GM18909 (cell line): ENCODE measurements around the gene ENG.
A peak's percentile ranks its signal among the peaks of the same experiment; 100 is the strongest.

Experiments
- ATAC-seq: cut with Tn5 transposase; IDR thresholded peaks from one replicate; pipeline ENCODE4 v1.9.1; 2021; ENCODE audit warnings: mild to moderate bottlenecking; ENCODE audit not compliant: unreplicated experiment, poor library complexity

The ENG gene

DNA sequence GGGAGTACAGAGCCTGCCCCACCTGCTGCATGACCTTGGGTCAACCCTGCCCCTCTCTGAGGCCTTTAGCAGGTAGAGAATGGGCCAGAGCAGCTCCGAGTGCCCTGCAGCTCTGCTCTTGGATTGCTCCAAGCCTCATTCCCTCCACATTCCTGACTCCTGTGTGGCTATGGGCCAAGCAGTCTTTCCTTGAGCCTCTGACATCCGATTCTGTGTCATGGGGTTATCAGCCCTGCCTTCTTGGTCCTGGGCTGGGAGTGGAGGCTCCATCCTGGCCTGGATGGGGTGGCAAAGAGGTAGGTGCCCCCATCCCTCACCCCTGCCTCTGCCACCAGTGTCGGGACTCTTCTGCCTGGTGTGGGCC is 38.1 kb downstream of the ENG start:
- ATAC-seq = no peak

DNA sequence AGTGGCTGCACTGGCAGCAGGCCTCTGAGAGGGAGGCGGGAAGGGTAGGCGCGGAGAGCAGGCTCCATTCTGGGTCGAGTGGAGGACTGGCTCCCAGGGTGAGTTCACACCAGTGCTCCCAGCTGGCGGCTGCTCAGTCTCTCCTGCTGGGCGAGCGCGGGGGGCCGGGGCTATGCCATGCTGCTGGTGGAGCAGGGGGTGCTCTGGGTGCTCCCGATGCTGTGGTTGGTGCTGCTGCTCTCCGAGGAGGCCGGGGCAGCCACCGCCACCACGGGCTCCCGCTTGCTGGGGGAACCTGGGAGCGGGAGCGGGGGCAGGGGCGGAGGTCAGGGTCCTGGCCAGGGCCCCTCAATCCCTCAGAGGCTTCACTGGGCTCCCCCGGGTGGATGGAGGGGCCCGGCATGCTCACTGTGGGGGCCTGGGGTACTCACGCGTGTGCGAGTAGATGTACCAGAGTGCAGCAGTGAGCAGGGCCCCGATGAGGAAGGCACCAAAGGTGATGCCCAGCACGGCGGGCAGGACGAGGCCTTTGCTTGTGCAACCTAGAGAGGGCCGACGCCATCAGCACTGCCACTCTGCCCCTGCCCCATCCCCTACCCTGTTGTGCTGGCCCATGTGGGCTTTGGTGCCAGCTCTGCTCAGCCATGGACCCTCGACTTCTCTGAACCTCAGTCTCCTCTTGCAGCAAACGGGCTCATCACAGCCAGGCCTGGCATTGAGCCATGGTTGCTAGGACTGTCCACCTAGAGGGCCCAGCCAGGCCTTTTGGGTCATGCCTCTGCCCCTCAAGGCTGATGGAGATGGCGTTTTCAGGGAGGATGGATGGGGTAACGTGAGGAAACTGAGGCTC is 38.7 kb downstream of the ENG start:
- no peak for ATAC-seq

DNA sequence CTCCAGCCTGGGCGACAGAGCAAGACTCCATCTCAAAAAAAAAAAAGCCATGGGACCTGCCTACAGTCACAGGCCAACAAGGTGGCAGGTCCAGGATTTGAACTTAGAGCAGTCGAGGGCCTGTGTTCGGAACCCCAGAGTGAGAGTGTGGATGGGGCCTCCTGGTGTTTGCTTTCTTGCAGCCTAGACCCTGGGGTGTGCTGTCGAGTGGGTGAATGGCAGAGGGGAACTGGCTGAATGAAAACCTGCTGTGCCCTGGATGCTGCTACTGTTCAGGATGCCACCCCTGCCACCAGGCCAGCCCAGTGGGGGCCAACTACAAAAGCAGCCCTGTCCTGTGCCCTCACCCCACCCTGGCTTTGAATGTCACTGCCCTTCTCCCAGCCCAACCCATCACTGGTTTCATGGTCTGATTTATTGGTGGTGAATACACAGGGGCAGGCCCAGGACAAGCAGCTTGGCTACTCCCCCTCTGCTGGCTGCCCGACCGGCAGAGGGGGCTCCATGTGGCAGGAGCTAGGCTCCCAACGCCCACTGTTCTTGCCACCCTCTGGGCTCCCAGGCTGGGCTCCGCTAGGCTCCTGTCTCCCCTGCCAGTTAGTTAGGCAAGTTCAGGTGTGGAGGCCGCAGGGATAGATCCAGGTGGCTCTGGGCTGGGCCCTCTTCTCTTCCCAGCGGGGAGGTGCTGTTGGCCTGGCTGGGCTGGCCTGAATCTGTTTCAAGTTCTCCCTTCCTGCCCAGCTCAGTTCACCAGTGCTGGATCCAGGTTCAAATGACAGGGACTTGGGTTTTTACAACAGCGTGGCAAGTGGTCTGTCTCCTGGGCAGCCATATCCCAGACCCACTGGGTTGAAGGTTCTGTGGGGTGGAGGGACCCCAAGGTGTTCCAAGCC is 39.6 kb downstream of the ENG start:
- no peak for ATAC-seq

DNA sequence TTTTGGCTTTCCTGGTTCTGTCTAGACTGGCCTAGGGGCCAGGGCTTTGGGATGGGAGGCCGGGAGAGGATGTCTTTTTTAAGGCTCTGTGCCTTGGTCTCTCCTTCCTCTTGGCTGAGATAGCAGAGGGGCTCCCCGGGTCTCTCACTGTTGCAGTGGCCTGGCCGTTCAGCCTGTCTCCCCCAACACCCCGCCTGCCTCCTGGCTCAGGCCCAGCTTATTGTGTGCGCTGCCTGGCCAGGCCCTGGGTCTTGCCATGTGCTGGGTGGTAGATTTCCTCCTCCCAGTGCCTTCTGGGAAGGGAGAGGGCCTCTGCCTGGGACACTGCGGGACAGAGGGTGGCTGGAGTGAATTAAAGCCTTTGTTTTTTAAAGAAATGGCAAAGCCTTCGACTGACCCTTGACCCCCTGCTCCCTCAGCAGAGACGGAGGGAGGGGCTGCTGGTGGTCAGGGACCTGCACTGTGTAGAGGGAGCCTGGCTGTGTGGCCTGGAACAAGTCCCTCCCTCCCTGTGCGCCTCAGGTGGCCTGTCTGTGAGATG is 40.7 kb downstream of the ENG start:
- ATAC-seq = no peak

DNA sequence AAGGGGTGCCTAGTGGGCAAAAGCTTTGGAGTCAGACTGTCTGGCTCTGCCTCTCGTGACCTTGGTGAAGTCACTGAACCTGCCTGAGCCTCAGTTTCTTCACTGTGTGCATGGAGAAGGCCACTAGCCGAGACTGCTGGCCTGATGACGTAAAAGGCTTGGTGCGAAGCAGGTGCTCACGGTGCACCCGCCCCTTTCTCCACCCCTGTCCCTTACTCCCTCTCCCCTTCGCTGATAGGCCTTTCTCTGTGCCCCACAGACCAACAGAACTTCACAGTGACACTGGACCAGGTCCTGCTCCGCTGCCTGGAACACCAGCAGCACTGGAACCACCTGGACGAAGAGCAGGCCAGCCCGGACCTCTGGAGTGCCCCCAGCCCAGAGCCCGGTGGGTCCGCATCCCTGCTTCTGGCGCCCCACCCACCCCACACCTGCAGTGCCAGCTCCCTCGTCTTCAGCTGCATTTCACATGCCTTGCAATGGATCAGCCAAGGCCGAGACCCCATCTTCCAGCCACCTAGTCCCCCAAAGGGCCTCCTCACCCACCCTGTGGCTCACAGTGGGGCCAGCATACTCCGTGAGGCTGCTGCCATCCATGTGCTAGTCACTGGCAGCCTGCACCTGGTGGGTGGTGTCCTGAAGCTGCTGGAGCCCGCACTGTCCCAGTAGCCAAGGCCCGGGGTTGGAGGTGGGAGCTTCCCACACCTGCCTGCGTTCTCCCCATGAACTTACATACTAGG is 41.4 kb downstream of the ENG start:
- ATAC-seq = no peak

DNA sequence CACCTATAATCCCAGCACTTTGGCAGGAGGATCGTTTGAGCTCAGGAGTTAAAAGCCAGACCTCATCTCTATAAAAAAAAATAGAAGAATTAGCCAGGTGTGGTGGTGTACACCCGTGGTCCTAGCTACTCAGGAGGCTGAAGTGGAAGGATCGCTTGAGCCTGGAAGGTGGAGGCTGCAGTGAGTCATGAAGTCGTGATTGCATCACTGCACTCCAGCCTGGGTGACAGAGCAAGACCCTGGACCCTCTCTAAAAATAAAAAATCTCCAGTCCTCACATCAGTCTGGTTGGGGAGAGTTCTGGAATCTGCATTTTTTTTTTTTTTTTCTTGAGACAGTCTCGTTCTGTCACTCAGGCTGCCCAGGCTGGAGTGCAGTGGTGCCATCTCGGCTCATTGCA is 42.4 kb downstream of the ENG start:
- ATAC-seq = no peak

DNA sequence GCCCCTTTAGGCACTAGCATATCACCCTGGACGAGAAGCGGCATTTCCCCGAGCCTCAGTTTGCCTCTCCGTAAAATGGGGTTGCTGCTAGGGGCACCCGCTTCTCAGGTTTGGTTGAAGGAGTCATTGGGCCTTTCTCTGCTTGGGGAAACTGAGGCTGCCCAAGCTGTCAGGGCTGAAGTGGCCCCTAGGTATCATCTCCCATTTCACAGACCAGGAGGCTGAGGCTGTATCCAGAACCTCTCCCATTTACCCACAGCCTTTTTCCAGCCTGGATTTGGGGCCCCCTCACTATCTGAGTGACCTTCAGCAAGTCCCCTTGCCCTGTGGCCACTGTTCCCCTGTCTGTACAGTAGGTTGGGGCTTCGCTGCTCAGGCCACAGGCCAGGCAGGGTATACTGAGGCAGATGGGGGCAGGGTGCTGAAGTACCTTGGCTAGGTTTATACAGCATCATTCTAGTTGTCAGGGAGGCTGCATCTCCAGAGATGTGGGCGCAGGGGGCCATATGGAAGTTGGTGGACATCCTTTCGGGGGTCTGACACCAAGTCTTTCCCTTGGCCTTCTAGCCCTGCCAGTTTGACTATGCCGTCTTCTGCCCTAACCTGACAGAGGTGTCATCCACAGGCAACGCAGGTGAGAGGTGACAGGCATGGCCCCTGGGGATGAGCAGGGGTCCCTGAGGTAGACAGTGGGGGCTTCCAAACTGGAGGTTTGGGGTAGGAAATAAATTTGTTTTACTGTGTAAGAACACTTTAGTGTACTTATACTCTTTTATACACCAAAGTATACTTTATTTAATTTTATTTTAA is 43.9 kb downstream of the ENG start:
- ATAC-seq = no peak

- ATAC-seq = no peak
Observed at GRCh38 chr9:127809540-127810377, 44.7 kb downstream of the ENG start.

DNA sequence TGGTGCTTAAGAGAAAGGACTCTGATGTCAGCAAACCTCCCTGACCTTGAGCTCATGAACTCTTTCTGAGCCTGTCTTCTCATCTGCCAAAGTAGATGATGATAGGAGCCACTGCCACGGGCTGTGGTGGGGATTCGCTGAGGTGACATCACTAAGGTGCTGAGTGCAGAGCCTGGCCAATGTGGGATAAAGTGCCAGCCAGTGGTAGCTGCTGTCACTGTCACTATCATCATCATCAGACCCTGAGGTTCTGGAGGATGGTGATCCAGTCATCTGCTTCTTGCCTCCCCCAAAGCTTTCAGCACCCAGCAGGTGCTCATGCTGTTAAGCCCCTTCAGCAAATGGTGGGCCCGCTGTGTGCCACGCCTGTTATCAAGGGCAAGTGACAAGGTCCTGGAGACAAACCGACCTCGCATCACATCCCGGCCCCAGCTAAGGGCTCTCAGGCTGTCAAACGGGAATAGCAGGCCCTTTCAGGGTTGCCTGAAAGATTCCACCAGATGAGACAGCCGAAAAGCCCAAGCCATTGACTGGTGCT is 45.4 kb downstream of the ENG start:
- ATAC-seq = no peak

DNA sequence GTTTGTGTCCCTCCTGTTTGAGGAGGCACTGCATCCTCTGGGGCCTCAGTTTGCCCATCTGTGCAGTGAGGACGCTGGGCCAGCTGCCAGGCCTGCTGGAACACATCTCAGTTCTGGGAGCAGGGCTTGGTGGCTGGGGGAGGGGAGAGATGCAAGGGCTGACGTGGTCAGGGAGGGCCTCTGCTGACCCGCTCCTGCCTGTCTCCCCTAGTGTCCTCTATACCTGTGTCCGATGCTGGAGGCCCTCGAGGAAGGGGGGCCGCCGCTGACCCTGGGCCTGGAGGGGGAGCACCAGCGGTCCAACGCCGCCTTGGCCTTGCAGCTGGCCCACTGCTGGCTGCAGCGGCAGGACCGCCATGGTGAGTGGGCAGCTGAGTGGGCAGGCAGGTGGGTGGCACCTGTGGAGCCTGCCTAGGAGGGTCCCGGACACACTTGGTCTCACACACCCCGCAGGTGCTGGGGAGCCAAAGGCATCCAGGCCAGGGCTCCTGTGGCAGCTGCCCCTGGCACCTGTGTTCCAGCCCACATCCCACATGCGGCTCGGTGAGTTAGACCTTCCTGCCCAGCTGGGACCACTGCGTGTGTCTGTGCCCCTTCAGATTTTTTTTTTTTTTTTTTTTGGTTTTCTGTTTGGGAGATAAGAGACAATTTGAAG is 46.0 kb downstream of the ENG start:
- ATAC-seq = no peak

- no peak for ATAC-seq
Observed at GRCh38 chr9:127806871-127807270, 47.6 kb downstream of the ENG start.

GRCh38 chr9:127805620-127806019 is 48.8 kb downstream of the ENG start:
- no peak for ATAC-seq

DNA sequence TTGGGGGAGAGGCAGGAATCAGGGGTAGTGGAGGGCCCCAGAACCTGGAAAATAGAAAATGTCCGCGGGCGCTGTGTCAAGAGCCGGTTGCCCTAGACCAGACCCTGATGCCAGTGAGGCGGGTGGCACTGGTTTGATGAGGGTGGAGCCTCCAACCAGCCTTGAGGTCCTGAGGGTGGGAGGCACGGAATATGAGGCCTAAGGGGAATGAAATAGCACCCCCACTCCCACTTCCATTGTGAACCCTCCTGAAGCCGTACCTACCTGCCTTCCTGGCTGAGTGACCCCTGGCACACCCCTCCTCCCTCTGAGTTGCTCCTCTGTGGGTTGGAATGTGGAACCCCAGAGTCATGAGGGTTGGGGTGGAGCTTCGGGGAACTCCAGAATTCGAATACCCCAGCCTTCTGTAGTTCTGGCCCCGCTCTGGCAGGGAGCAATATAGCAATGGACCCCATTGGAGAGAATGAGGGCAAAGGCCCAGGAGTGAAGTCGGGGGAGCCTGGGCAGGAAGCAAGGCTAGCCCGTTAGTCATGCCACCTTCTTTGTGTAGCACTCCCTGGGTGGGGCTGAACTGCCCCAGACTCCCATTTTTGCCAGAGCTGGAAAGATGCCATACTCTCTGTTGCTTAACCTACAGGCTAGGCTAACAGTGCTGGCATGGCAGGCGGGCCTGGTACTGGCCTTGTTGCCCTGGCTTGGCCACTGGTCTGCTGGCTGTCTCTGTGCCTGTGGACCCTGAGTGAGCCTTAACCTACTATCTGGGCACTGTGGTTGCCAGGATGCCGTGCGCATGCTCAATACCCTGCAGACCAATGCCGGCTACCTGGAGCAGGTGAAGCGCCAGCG is 50.7 kb downstream of the ENG start:
- no peak for ATAC-seq

GRCh38 chr9:127802576-127803443 is 51.6 kb downstream of the ENG start, which contains the start of gene FPGS:
TSS of gene FPGS (plus strand) at chr9:127802882. CDS start at chr9:127802925, 43 bp downstream.
- ATAC-seq = peak; percentile 69

DNA sequence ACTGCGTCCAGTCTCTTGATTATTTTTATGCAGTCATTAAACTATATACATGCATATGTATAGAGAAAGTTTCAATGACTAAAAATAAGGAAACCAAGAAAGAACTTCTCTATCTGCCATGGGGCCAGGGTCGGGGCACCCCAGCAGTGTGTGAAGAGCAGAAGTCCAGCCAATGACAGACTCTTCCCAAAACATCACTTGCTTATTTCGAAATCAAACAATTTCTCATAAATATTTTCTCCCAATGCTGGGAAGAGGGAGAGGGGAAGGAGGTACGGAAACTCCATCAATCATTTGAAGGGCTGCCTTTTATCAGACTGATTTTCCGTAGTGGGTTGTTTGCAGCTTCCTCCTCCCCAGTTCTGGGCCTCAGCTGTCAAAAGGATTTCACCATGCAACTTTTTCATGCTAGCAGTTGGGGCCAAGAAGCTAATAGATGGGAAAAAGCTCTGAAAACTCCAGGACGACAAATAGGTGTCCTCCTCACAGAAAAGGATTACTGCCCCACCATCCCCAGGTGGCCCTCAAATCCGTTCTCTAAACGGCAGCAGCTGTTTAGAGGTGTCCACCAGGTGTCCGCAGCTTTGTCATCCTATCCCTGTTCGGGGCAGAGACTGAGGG is 52.4 kb downstream of the ENG start:
- no peak for ATAC-seq
